Panc1 (cell line): ENCODE measurements around the gene SSH3.

Source experiments
- POLR2AphosphoS5 ChIP-seq: IDR thresholded peaks from 2 replicates; pipeline ENCODE4 v1.6.1; 2012; ENCODE audit warnings: mild to moderate bottlenecking, low read depth, low read length, moderate library complexity
- SIN3A ChIP-seq: IDR thresholded peaks from 2 replicates; pipeline ENCODE4 v1.6.1; 2012; ENCODE audit warnings: low read depth, mild to moderate bottlenecking, low read length, moderate library complexity, borderline replicate concordance; ENCODE audit not compliant: insufficient read depth
- TF ChIP-seq, protein P1 (sequence below): fragments of 450-650 bp; IDR thresholded peaks from 2 replicates; pipeline ENCODE4 v1.5.1; 2017; ENCODE audit warnings: mild to moderate bottlenecking
- TF ChIP-seq, protein P2 (sequence below), 2 experiments: IDR thresholded peaks; 2 replicates each; pipeline ENCODE4 v1.6.1; 2011 to 2012; ENCODE audit warnings: low read depth in 2 of 2, control low read depth in 1 of 2, low read length in 1 of 2, mild to moderate bottlenecking in 1 of 2, moderate library complexity in 1 of 2; ENCODE audit not compliant: insufficient read depth in 1 of 2

DNA sequence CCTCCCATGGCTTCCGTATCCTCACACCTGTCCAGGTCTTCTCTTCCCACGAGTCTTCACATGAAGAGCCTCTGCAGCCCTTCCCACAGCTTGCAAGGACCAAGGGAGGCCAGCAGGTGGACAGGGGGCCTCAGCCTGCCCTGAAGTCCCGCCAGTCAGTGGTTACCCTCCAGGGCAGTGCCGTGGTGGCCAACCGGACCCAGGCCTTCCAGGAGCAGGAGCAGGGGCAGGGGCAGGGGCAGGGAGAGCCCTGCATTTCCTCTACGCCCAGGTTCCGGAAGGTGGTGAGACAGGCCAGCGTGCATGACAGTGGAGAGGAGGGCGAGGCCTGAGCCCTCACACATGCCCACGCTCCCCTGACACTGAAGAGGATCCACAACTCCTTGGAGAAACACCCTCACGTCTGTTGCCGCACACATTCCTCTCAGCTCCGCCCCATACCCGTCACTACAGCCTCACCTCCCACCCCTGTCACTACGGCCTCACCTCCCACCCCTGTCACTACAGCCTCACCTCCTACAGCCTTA, 8.3 kb downstream of the SSH3 start:
- TF ChIP-seq, protein P1, sequence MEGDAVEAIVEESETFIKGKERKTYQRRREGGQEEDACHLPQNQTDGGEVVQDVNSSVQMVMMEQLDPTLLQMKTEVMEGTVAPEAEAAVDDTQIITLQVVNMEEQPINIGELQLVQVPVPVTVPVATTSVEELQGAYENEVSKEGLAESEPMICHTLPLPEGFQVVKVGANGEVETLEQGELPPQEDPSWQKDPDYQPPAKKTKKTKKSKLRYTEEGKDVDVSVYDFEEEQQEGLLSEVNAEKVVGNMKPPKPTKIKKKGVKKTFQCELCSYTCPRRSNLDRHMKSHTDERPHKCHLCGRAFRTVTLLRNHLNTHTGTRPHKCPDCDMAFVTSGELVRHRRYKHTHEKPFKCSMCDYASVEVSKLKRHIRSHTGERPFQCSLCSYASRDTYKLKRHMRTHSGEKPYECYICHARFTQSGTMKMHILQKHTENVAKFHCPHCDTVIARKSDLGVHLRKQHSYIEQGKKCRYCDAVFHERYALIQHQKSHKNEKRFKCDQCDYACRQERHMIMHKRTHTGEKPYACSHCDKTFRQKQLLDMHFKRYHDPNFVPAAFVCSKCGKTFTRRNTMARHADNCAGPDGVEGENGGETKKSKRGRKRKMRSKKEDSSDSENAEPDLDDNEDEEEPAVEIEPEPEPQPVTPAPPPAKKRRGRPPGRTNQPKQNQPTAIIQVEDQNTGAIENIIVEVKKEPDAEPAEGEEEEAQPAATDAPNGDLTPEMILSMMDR = no peak
- TF ChIP-seq, protein P2, sequence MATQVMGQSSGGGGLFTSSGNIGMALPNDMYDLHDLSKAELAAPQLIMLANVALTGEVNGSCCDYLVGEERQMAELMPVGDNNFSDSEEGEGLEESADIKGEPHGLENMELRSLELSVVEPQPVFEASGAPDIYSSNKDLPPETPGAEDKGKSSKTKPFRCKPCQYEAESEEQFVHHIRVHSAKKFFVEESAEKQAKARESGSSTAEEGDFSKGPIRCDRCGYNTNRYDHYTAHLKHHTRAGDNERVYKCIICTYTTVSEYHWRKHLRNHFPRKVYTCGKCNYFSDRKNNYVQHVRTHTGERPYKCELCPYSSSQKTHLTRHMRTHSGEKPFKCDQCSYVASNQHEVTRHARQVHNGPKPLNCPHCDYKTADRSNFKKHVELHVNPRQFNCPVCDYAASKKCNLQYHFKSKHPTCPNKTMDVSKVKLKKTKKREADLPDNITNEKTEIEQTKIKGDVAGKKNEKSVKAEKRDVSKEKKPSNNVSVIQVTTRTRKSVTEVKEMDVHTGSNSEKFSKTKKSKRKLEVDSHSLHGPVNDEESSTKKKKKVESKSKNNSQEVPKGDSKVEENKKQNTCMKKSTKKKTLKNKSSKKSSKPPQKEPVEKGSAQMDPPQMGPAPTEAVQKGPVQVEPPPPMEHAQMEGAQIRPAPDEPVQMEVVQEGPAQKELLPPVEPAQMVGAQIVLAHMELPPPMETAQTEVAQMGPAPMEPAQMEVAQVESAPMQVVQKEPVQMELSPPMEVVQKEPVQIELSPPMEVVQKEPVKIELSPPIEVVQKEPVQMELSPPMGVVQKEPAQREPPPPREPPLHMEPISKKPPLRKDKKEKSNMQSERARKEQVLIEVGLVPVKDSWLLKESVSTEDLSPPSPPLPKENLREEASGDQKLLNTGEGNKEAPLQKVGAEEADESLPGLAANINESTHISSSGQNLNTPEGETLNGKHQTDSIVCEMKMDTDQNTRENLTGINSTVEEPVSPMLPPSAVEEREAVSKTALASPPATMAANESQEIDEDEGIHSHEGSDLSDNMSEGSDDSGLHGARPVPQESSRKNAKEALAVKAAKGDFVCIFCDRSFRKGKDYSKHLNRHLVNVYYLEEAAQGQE (IDR thresholded peaks at IDR 0.05; ENCODE audit: insufficient read depth in 1 of 2, low read depth in 2 of 2, low read length in 1 of 2) = no peak
- no peak for TF ChIP-seq POLR2AphosphoS5
- TF ChIP-seq SIN3A = no peak
